ENCODE measurements around the gene UNKL. TPM values are rescaled to one million over a fixed set of nuclear protein-coding genes. Genes with fewer than 3 reads are reported as not detected.

The UNKL gene
- total and polyA plus RNA-seq, 10 donors, result 6.6 to 80.0 (median 44.4) TPM

DNA sequence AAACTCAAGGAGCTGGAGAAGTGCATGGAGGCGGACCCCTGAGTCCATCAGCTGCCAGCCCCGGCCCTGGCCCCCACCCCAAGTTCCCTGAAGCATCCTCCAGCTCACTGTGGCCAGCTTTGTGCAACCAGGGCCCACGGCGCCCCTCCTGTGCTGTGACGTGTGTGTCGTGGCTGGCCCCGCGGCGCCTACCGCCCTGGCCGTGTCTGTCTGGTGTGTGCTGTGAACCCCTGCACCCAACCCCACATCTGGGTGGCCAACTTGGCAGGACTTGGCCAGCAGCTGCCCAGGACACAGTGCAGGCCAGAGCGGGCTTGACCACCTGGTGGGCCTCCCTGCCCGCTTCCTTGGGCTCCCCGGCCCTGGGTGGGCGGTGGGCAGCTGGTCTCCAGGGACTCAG lies 66.1 kb downstream of the UNKL start:
- Histone ChIP-seq H3K27me3 (replicated peaks in 1 of 7) (no peaks in the 10 kb centered on the region), H3K36me3 (peaks cover 0 to 37% (median 30%) of the 10 kb centered on the region in 6 donors), H3K27ac (no peak overlapping the region), H3K4me3 (no peak overlapping the region), H3K9me3 (no peaks in the 10 kb centered on the region), H3K4me1 (peaks cover 18 to 46% (median 33%) of the 10 kb centered on the region in 6 donors)
- no peak for DNase-seq
- intact Hi-C loops (cut with DNase I; ENCODE audit: low total_unique reads), result no loop called here
- 87 to 95% (median 92%) methylated on average over 11 to 15 of the region's 15 CpGs for WGBS, 5 donors
- TF ChIP-seq, protein P1, sequence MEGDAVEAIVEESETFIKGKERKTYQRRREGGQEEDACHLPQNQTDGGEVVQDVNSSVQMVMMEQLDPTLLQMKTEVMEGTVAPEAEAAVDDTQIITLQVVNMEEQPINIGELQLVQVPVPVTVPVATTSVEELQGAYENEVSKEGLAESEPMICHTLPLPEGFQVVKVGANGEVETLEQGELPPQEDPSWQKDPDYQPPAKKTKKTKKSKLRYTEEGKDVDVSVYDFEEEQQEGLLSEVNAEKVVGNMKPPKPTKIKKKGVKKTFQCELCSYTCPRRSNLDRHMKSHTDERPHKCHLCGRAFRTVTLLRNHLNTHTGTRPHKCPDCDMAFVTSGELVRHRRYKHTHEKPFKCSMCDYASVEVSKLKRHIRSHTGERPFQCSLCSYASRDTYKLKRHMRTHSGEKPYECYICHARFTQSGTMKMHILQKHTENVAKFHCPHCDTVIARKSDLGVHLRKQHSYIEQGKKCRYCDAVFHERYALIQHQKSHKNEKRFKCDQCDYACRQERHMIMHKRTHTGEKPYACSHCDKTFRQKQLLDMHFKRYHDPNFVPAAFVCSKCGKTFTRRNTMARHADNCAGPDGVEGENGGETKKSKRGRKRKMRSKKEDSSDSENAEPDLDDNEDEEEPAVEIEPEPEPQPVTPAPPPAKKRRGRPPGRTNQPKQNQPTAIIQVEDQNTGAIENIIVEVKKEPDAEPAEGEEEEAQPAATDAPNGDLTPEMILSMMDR (IDR thresholded peaks at IDR 0.05 in 8 of 11, conservative IDR thresholded peaks at IDR 0.05 in 3 of 11), result no peak
- TF ChIP-seq POLR2A (IDR thresholded peaks at IDR 0.05), result no peak
- TF ChIP-seq POLR2AphosphoS5 (IDR thresholded peaks at IDR 0.05), result peak in 1 of 3 donors; percentile 23

DNA sequence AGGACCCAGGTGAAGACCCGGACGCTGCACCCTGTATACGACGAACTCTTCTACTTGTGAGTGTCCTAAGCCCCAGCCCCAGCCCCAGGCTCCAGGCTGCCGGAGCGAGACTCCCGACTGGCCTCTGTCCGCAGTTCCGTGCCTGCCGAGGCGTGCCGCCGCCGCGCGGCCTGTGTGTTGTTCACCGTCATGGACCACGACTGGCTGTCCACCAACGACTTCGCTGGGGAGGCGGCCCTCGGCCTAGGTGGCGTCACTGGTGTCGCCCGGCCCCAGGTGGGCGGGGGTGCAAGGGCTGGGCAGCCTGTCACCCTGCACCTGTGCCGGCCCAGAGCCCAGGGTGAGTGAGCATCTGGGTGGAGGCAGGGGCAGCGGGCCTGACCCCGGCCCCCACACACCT lies 66.5 kb downstream of the UNKL start:
- WGBS, 5 donors, result 89 to 93% (median 91%) methylated on average over 16 to 29 of the region's 29 CpGs; no CpG with 5 or more reads in 1 of the 5 donors
- H3K4me1 ChIP-seq, result peaks cover 21 to 46% (median 33%) of the 10 kb centered on the region in 6 donors

DNA sequence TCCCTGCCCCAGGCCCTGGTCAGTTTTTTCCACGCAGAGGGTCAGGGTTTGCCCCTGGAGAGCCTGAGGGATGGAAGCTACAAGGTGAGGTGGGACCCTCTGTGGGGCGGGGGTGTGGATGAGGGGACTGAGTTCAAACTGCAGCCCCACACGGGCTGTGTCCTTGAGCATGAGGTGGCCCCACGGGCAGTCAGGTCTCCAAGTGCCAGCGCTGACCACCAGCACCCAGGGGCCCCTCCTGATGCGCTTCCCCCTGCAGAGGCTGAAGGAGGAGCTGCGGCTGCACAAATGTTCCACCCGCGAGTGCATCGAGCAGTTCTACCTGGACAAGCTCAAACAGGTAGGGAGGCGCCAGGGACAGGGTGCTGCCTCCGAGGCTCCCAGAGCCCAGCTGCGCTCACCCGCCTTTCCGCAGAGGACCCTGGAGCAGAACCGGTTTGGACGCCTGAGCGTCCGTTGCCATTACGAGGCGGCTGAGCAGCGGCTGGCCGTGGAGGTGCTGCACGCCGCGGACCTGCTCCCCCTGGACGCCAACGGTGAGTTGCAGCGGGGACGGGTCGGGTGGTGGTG lies 67.1 kb downstream of the UNKL start:
- intact Hi-C loops (cut with DNase I; ENCODE audit: low total_unique reads), result no loop called here
- Histone ChIP-seq H3K27ac (no peak overlapping the region), H3K27me3 (replicated peaks in 1 of 7) (no peaks in the 10 kb centered on the region), H3K4me1 (peaks cover 16 to 46% (median 33%) of the 10 kb centered on the region in 6 donors), H3K36me3 (peaks cover 0 to 37% (median 30%) of the 10 kb centered on the region in 6 donors), H3K9me3 (no peaks in the 10 kb centered on the region), H3K4me3 (no peak overlapping the region)
- no peak for DNase-seq
- 87 to 98% (median 93%) methylated on average over 6 to 31 of the region's 31 CpGs for WGBS, 5 donors
- TF ChIP-seq, protein P1 (IDR thresholded peaks at IDR 0.05 in 8 of 11, conservative IDR thresholded peaks at IDR 0.05 in 3 of 11), result no peak
- no peak for TF ChIP-seq POLR2AphosphoS5 (IDR thresholded peaks at IDR 0.05)
- no peak for TF ChIP-seq POLR2A (IDR thresholded peaks at IDR 0.05)

More for the DNA sequence above, 66.5 kb downstream of the UNKL start:
- no peak overlapping the region for H3K4me3 ChIP-seq
- intact Hi-C loops (cut with DNase I; ENCODE audit: low total_unique reads), result no loop called here
- no peak for DNase-seq
- no peaks in the 10 kb centered on the region for H3K9me3 ChIP-seq
- no peak overlapping the region for H3K27ac ChIP-seq
- TF ChIP-seq, protein P1 (IDR thresholded peaks at IDR 0.05 in 8 of 11, conservative IDR thresholded peaks at IDR 0.05 in 3 of 11), result no peak
- TF ChIP-seq POLR2A (IDR thresholded peaks at IDR 0.05), result no peak
- H3K36me3 ChIP-seq, result peaks cover 0 to 37% (median 30%) of the 10 kb centered on the region in 6 donors
- no peaks in the 10 kb centered on the region for H3K27me3 ChIP-seq (replicated peaks in 1 of 7)

DNA sequence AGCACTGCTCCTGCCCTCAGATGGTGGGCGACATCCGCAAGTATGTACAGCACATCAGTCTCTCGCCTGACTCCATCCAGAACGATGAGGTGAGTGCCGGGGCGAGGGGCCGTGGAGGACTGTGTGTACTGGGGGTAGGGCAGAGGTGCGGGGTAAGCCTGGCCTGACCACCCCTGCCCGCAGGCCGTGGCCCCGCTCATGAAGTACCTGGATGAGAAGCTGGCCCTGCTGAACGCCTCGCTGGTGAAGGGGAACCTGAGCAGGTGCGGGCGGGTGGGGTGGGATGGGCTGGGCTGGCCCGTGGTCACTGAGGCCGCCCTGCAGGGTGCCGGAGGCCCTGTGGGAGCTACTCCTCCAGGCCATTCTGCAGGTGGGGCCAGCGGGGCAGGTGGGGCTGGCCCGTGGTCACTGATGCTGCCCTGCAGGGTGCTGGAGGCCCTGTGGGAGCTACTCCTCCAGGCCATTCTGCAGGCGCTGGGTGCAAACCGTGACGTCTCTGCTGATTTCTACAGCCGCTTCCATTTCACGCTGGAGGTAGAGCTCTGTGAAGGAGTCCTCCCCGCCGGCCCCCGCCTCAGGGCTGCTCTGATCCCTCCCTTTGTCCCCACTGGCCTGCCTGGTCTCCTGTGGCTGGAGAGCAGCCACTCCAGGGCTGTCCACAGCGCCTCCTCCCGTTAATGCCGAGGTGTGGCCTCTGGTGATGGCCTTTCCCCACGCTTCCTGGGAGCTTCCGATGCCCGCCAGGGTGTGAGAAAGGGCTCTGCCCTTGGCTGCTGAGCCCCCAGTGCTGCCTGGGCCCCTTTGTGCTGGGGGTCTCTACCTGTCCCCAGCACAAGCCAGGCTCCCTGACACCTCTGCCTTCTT lies 67.8 kb downstream of the UNKL start:
- H3K4me1 ChIP-seq, result peaks cover 13 to 49% (median 36%) of the 10 kb centered on the region in 6 donors
- no peaks in the 10 kb centered on the region for H3K27me3 ChIP-seq (replicated peaks in 1 of 7)
- WGBS, 5 donors, result 74 to 82% (median 77%) methylated on average over 19 to 34 of the region's 34 CpGs
- DNase-seq, result no peak
- intact Hi-C loops (cut with DNase I; ENCODE audit: low total_unique reads), result no loop called here
- H3K36me3 ChIP-seq, result peaks cover 0 to 37% (median 30%) of the 10 kb centered on the region in 6 donors
- no peak overlapping the region for H3K27ac ChIP-seq
- no peak overlapping the region for H3K4me3 ChIP-seq
- no peaks in the 10 kb centered on the region for H3K9me3 ChIP-seq
- no peak for TF ChIP-seq POLR2A (IDR thresholded peaks at IDR 0.05)
- peak in 2 of 3 donors; percentile 2 to 13 for TF ChIP-seq POLR2AphosphoS5 (IDR thresholded peaks at IDR 0.05)
